A172 (cell line): ENCODE results near the gene PSAP. TPM values are rescaled to one million over a fixed set of nuclear protein-coding genes. Genes with fewer than 3 reads are reported as not detected.

ENCODE experiments used
- DNase-seq: peaks from one replicate; pipeline ENCODE4 v3.0.0-alpha.2; 2015; ENCODE audit warnings: low spot score
- total RNA-seq: library from RNA; depleted of rRNA; stranded (reverse); fragments of >200 nt; shearing (Covaris generic); gene quantifications from 2 replicates; pipeline ENCODE4 v1.2.3, GENCODE V29; 2014

Gene PSAP
- total RNA-seq, 1 experiment from 2014 or later, result 497 TPM

DNA sequence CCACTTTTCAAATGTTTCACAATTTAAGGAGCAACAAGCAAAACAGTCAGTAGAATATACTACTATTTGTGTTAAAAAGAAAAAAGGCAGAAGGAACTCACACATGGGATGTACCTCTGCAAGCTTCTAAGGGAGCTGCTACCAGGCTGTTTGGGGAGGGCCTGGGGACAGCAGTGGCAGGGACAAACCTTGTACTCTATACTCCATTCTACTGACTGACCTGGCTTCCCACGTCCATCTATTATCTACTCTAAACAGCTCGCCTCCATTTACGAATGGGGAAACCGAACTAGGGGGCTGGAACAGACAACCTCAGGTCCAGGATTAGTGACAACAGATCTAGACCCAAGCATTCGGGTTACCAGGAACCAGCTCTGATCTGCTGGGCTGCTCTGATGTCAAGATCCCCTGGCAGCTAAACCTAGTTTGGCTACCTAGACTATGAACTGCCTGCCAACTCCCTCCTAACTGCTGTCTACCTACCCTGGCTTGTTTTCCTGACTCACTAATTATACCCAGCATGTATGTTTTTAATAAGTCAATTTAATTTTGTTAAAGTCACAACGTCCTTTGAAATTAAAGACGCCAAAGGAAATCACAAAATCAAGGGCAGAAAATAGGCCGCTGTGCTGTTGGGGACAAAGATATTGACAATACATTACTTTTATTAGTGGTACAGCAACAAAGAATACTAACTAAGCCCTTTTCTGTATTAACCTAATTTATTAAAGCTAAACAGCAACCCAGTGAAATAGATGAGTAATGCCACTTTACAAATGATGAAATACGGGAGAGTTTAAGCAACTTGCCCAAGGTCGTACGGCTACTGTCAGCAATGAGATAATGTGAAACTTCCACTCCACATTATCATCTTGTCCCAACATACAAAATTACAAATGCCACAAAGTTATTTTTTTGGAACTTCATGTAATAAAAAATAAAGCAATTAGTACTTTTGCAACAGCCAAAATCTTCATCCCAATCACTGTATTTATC is 5.3 kb downstream of the PSAP start:
- no peak for DNase-seq

DNA sequence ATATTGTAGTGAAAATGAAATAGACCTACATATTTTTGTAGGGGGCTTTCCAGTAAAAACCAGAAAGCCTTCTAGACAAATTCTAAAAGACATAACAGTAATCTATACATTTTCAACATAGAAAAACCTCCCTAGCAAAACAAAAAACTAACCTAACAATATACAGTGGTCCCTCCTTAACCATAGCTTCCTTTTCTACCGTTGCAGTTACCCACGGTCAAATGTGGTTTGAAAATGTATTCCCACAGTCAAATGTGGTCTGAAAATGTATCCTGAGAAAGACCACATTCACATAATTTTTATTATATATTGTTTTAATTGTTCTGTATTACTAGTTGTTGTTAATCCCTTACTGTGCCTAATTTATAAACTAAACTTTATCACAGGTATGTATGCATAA is 6.4 kb downstream of the PSAP start:
- DNase-seq, result no peak

DNA sequence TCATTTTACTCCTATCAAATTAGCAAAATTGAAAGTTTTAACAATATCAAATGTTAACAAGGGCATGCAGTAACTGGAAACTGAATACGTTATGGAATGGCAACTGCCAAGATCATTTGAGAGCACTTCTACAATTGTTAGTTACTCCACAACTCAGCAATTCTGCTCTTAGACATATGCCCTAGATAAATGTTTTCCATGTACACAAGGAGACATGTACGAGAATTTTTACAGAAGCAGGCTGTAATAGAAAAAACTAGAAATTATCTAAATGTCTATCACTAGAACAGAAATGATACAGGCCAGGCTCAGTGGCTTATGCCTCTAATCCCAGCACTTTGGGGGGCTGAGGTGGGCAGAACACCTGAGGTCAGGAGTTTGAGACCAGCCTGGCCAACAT is 7.0 kb downstream of the PSAP start:
- no peak for DNase-seq

DNA sequence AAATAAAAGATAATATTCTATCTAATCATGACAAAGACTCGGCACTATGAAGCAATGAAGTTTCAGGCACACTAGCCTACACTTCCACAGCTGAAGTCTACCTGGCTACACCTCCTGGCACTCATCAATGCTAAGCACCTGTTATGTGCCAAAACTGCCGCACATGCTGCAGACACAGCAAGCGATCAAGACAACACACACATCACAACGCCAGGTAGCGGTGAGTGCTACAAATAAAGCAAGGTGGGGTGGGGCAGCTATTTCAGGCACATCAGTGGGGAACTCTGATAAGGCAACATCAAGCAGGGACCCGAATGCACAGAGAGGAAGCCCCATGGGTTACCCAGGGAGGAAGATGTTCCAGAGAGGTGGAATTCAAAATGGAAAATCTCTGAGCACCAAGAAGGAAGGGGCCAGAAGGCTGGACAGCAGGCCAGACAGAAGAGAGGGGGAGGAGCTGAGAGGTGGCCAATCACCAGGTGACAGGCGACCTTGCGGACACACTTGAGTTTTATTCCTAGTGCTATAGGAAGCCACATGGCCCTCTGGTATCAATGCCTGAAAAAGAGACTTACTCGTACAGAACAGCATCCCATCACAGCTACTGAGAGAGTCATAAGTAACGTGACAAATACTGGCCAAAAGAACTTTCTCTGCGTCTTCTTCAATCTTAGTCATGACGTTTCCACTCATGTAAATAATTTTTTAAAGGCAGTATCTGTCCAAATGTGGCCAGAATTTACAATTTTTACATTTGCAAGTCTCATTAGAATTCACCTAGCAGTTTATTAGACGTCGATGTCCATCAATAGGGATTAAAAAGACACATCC is 8.0 kb downstream of the PSAP start:
- DNase-seq, result no peak

DNA sequence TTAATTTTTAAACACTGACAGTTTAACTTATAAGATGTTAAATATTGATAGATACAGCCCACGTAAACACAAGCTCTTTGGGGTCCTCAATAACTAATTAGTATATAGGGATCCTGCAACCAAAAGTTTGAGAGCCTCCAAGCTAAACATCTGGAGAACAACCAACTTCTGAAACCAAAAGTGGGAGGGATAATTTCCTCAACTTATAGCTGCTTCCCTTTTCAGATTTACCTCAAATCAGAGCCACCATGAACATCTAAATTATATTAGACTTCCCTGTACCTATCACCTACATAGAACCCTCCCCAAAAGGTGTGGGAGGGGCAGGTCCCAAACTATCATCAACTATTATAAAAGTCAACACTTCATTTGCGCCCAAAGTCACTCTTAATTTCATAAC is 8.6 kb downstream of the PSAP start:
- DNase-seq, result no peak

DNA sequence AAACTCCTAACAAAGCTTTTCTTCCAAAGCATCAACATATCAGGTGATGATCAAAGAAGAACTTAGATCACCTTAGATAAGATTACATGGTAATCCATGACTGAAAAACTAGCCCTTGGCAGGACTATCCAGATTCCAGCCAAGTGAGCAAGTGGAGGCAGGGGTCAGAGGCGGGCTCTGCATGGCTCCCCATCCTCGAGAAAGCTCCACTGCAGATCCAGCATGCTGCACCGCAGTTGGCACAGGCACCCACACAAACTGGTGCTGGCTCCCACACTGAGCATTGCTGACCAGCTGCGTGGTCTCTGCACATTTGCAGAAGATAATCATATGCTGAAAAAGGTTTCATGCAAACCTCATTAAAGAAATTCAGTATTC is 10.1 kb downstream of the PSAP start:
- DNase-seq, result no peak

DNA sequence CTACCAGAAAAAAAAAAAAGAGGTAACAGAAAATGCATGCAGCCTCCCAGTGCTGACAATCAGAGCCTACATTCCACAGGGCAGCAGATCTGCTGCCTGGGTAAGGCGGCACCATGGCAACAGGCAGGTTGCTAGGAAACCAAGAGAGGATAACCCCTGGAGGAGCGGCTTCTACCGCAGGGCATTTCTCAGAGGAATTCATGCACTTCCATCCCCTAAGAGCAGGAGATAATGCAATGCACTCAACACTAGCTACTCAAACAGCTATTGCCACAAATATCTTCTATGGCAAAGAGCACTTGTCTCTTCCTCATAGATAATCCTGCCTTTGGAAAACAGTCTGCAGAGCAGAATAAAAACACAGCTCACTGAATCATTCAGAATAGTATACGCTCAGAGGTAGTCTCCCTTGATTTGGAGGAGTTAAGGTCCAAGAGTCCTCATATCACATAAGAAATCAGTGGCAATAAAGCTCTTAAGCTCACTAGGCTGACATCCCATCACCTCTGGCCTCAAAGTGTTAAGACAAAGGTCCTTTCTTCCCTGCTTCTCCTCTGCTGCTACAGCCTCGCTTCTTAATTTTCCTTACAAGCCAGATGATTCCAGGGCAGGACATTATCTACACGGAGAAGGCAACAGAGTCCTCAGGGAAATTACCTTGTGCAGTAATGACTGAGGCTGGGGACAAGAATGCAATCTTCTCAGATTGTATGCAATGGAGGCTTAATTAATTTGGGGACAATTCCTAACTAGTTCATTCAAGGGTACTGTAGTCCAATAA is 10.7 kb downstream of the PSAP start:
- DNase-seq, result peak; percentile 95

DNA sequence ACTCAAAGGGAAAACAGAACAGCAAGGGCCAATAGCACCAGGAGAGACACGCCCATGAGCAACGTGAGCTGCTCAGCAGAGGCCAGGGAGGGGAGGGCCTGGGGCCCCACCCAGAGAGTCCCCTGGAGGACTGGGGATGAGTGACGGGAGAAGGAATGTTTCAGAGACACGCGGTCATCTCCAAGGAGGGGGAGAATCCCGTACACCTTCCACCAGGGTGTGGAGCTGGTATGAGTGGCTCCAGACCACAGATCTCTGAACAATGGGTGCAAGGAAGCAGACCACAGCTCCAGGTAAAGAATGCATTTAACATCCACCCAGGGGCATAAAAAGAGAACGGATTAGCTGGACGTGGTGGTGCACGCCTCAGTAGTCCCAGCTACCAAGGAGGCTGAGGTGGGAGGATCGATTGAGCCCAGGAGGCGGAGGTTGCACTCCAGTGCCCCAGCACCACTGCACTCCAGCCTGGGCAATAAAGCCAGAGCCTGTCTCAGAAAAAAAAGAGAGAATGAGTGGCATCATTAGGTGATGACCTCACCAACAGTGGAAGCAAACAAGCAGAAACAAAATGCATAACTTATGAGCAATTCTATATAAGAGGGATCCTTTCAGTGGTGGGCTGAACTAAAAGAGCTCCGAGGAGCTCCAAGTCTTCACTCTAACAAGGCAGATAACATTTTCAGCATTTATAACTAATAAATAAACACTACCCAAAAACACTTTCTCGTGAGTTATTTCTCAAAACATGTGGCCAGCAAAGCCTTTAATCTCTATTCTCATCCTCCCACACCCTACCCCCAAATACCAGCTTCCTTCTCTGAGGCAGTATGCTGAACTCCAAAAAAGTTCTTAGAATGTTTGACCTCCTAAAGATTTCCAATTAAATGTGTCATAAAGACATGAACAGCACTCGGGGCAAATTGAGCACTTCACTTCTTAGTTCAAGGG is 12.5 kb downstream of the PSAP start:
- peak; percentile 74 for DNase-seq

DNA sequence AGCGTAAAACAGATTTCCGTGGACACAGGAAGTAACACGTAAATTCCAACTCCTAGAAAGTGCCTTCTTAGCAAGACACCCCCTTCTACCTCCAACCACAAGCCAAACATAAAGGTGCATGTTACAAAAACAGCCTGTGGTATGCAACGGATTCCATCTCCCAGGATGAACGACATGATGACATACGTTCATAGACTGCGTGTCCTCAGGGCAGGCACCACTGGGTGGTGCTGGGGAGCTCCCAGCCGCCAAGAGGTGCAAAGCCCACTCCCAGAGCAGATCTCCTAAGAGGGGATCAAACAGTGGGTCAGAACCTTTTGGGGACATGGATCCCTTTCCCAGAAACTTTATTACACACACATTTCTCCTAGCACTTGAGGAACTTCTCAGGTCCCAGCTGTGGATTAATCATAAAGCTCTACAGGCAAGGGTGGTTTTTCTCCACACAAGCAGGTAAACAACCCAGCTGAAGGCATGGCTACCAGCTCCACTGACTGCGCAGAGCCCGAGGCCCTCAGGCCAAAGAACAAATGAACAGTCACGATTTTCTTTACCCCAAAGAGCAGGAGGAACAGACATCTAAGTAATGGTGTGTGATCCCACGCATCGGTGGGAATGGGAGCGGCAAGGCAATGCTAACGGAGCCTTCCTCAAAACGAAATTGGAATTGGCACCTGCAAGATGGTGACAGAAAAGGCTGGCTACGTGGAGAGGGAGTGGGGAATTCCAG is 13.8 kb downstream of the PSAP start:
- no peak for DNase-seq

DNA sequence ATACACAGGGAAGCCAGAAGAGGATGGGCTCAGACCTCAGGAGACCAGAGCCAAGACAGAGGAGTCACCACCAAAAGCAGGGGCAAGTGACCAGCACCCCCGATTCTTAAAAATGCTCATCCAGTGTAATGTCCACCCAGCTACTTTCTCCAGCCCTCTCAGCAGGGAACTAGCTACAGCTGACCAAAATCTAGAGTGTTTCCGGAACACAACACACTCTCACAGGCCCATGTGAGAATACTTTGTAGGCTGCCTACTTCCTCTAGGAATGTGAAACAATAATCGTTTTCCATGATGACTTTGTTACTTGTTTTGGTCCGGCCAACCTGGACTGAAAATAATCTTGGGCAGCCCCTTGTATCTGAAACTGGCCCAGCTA is 14.5 kb downstream of the PSAP start:
- DNase-seq, result peak; percentile 10

DNA sequence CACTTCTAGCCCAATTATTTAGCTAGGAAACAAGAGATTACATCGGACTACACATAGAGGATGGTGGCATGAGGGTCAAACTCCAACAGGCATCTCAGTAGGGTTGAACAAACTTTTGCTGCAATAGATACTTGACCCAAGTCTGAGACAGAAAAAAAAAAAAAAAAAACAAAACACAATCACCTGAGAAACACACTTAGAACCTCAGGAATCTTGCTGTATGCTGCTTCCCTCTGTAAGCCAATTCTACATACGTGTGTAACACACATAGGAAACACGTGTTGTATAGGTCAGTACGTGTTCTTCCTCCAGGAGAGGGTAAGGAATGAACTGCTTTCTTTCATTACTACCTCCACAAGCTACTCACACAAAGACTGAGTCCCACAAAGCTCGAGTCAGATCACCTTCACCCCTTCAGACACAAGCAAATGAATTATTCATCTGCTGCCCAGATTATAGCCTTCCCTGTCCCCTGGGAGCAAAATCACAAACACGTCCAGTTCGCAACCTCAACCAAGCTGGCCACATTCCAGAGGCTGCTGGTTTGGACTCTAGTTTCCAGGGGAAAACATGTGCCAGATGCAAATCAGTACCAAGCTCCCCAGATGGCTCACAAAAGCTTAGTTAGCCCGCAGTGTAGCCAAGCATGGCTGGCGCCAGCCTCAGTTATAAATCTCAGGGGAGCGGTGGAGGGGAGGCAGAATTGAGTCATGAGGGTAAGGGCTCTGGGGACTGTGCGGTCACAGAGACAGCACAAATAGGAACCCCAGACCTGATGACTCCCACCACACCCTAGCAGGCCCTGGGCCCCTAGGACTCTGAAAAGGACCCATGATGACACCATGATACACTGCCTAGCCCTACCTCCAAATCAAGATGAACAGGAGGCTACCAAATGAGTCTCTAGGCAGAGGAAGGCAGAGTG is 15.1 kb downstream of the PSAP start:
- peak; percentile 90 for DNase-seq

DNA sequence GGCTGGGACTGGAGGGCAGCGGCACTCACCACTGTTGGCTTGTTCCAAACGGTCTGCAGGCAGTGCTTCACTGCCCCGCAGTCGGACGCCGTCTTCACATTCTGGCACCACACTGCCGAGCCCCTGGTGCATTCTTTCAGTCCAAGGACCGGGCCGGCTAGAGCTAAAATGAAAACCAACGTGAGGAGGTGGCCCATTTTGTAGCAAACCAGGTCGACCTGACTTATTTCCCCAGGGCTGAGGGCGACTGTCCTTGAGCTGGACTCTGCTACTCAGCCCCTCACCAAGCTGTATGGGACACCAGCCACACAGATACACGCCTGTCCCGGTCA is 16.7 kb downstream of the PSAP start:
- DNase-seq, result no peak

DNA sequence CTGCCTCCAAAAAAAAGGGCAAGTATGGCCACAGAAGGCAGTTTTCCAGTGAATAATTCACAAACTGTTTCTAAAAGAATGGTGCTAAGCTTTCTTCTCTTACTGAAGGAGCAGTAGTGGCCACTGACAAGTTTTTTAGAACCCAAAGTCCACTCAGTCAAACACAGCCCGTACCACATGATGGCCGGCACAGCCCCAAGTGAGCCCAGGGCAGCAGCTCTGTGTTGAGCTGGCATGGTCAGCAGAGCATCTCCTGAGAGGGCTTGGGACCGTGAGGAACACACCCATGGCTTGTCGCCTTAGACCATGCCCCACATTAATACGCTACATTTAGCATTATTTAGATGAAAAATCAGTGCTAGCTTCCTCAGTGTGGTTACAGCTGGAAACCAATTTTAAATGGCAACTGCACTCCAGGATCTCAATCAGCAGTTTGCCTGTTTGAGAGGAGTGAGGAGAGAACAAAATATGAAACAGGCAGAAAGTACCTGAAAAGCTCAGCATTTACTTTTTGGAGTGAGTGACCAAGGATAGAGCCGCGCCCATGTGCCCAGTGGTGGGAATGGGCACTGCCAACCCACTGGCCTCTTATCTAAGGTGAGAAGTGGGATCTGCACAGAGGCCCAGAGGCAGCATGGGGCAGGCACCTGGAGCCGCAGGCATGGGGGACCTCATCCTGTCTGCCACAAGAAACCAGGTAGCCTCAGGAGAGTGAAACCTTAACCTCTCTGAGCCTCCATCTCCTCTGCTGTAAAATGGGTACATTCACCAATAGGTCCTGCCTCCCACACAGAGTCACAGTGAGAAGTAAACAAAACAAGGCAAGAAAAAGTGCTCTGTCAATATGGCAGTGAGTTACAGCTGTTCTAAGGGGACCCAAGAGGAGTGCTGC is 17.4 kb downstream of the PSAP start:
- DNase-seq, result no peak

DNA sequence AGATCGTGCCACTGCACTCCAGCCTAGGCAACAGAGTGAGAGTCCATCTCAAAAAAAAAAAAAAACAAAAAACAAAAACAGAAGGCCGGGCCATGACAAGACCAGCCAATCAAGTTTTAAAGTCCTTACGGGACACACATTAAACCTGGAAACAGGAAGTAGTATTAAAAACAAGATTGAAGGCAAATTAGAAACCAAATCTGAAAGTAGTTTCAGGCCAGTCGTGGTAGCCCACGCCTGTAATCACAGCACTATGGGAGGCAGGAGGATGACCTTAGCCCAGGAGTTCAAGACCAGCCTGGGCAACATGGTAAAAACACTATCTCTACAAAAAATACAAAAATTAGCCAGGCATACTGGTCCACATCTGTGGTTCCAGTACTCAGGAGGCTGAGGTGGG is 18.1 kb downstream of the PSAP start:
- DNase-seq, result no peak

DNA sequence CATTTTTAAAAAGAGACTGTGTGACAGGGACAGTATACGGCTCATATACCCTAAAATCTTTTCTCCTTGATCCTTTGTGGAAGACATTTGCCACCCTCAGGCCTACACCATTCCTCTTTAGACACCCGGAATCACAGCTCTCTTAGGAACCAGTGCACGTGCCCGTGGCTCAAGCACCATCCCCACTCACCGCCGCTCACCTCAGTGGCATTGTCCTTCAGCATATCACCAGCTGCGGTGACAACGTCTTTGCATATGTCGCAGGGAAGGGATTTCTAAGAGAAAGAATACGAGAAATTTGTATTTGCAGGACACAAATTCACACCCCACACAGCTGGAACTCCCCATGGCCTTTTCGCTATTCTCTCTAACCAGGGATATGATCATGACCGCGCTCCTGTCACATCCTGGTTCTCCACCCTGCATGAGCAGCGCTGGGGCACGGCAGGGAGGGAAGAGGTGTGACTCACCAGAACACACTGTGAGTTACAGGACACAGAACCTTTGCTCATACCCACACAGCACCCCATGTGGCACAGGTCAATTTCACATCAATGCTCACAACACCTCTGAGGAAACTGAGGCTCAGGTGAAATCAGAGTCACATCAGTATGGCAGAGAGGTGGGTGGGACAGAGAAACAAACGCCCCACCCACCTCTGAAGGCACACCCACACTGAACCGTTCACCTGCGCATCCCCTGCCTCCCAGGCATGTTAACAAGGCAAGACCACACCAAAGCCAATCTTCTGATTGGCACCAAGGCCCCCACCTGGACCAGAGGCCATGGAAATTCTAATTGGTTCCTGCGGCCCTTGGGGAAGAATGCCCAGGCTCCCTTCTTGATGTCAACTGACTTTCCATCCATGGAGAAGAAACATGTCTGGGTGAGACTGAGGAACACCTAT is 19.2 kb downstream of the PSAP start:
- DNase-seq, result peak; percentile 74

DNA sequence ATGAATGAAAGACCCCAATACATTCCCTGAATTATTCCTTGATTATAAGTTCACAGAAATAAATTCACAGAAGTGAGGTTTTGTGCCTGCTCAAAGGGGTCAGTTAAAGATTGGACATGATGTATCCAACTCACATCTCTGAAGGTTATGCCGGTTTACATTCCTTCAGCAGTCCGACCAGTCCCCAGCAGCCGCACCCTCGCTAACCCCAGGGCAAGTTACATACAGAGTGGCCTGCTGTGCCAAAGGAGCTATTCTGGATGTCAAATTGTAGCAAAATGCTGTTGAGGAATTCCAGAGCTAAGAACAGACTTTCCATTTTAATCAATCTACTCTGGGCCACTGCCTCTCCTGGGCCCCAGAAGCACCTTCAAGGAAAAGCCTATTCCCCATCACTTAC is 20.3 kb downstream of the PSAP start:
- no peak for DNase-seq

DNA sequence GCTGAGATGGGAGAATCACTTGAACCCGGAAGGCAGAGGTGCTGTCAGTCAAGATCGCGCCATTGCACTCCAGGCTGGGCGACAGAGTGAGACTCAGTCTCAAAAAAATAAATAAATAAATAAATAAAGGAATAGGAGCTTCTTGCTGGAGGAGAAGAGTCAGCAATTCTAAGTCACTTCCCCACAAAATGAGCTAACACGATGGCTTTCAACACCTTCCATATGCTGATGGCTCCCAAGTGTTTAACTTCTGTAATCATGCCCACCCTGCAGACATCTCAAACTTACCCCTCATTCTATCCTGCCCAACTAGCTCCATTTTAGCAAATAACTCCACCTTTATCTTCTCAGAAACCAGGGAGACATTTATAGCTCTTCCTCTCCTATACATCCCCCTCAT is 21.2 kb downstream of the PSAP start:
- DNase-seq, result no peak
